PC-3 (cell line): Measurements from ENCODE around the gene MTNR1A. TPM values are rescaled to one million over a fixed set of nuclear protein-coding genes. Genes with fewer than 3 reads are reported as not detected.

Experiments
- ATAC-seq: fragments of 200-7000 bp; cut with Tn5 transposase; 2 replicates; pipeline ENCODE4 v1.9.1; 2020; ENCODE audit warnings: mild to moderate bottlenecking, moderate library complexity
- BruUV-seq: library from RNA; stranded (reverse); fragments of 400-500 nt; replicated peaks from 2 replicates; lab custom pipeline; 2021; lab: Mats Ljungman, UMichigan
- CTCF ChIA-PET: fragments of 300-600 bp; sonication (Branson Sonifier 250); formaldehyde crosslinking; loops from one replicate; lab custom pipeline; 2022; ENCODE audit warnings: antibody characterized with exemption; lab: Charles Lee
- POLR2A ChIA-PET: fragments of 300-600 bp; sonication (Branson Sonifier 250); formaldehyde crosslinking; loops from one replicate; lab custom pipeline; 2022; ENCODE audit warnings: antibody characterized with exemption; ENCODE audit not compliant: unreplicated experiment; lab: Charles Lee
- DNase-seq: peaks from one replicate; pipeline ENCODE4 v3.0.0-alpha.2; 2015
- H2AFZ ChIP-seq: fragments of 300-600 bp; sonication (generic); 2 replicates; pipeline ENCODE4 v1.6.0; 2016; ENCODE audit warnings: antibody characterized with exemption, low read length
- H3F3A ChIP-seq: fragments of 300-600 bp; sonication (generic); one replicate; pipeline ENCODE4 v1.6.0; 2017; ENCODE audit warnings: antibody characterized with exemption, low read length, control low read depth, mild to moderate bottlenecking; ENCODE audit not compliant: unreplicated experiment
- H3K27ac ChIP-seq: fragments of 300-600 bp; sonication (generic); 2 replicates; pipeline ENCODE4 v1.5.1; 2016; ENCODE audit warnings: mild to moderate bottlenecking, low read length
- H3K27me3 ChIP-seq: fragments of 300-600 bp; sonication (generic); 2 replicates; pipeline ENCODE4 v1.6.1; 2016; ENCODE audit warnings: low read length, mixed read lengths
- H3K36me3 ChIP-seq: fragments of 300-600 bp; sonication (generic); 2 replicates; pipeline ENCODE4 v1.6.1; 2016; ENCODE audit warnings: low read depth, mixed run types, low read length, mixed read lengths
- H3K4me1 ChIP-seq: fragments of 300-600 bp; sonication (generic); 2 replicates; pipeline ENCODE4 v1.5.1; 2016; ENCODE audit warnings: low read length; ENCODE audit not compliant: insufficient read depth
- H3K4me2 ChIP-seq: fragments of 300-600 bp; sonication (generic); 2 replicates; pipeline ENCODE4 v1.6.0; 2016; ENCODE audit warnings: low read length
- H3K4me3 ChIP-seq: fragments of 300-600 bp; sonication (generic); 2 replicates; pipeline ENCODE4 v1.5.1; 2016; ENCODE audit warnings: mild to moderate bottlenecking, low read length, mixed read lengths
- H3K79me2 ChIP-seq: fragments of 300-600 bp; sonication (generic); 2 replicates; pipeline ENCODE4 v1.6.1; 2017; ENCODE audit warnings: low read length, mixed read lengths
- H3K9ac ChIP-seq: fragments of 300-600 bp; sonication (generic); 2 replicates; pipeline ENCODE4 v1.6.0; 2016; ENCODE audit warnings: mild to moderate bottlenecking, low read length
- H3K9me2 ChIP-seq: fragments of 300-600 bp; sonication (generic); replicated peaks from 2 replicates; pipeline ENCODE4 v1.6.1; 2016; ENCODE audit warnings: mixed run types, low read length, mixed read lengths
- H3K9me3 ChIP-seq: fragments of 300-600 bp; sonication (generic); 2 replicates; pipeline ENCODE4 v1.6.1; 2016; ENCODE audit warnings: low read length, mixed read lengths
- H4K20me1 ChIP-seq: fragments of 300-600 bp; sonication (generic); 2 replicates; pipeline ENCODE4 v1.6.1; 2016; ENCODE audit warnings: low read length, mixed read lengths
- EZH2 ChIP-seq: fragments of 300-600 bp; sonication (generic); IDR thresholded peaks from one replicate; pipeline ENCODE4 v1.6.1; 2017; ENCODE audit warnings: antibody characterized with exemption, mild to moderate bottlenecking, low read length; ENCODE audit not compliant: unreplicated experiment
- EZH2phosphoT487 ChIP-seq: fragments of 300-600 bp; sonication (generic); IDR thresholded peaks from 2 replicates; pipeline ENCODE4 v1.6.1; 2018; ENCODE audit warnings: mild to moderate bottlenecking, antibody characterized with exemption, low read length, borderline replicate concordance
- intact Hi-C: fragments of 100-400 bp; cut with micrococcal nuclease; formaldehyde crosslinking; loops from 2 replicates; pipeline ENCODE4 v1.9.0; 2023
- total RNA-seq: library from RNA; depleted of rRNA; stranded (reverse); fragments of >200 nt; gene quantifications from 2 replicates; pipeline ENCODE4 v1.2.3, GENCODE V29; 2014
- TF ChIP-seq, protein P1 (sequence below): fragments of 300-600 bp; sonication (generic); conservative IDR thresholded peaks from 2 replicates; pipeline ENCODE4 v1.5.1; 2017; ENCODE audit warnings: antibody characterized with exemption, low read depth, mild to moderate bottlenecking, low read length

MTNR1A gene
- total RNA-seq, 1 experiment from 2014 or later, result not detected

DNA sequence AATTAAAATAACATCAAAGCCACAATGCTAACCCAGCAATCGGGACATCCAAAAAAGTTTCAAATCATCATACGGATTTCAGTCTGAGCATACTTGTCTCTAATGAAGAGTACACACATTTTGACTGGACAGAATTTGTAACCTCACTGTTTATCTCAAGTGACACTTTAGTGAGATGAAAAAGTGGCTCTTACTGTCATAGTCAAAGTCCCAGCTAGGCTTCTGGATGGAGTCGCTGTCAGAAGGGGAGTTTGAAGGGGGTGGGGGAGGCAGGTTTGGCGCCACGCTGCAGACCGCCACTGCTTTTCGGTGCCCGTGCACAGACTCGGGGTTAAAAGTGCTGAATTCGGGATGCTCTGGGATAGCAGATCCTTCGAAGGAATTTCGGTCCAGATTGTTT is 41.0 kb upstream of the MTNR1A start:
- ChIA-PET POLR2A (no interaction called here), CTCF (no interaction called here)
- H2AFZ ChIP-seq, result no peak overlapping the region
- H3K4me3 ChIP-seq, result no peak overlapping the region
- H3K4me1 ChIP-seq, result no peaks in the 10 kb centered on the region
- no peak for DNase-seq
- H3K79me2 ChIP-seq, result no peaks in the 10 kb centered on the region
- intact Hi-C loops, result no loop called here
- peaks cover 18% of the 10 kb centered on the region; the same call in 1 of the 2 replicates for H3K36me3 ChIP-seq
- TF ChIP-seq EZH2 (no peak), EZH2phosphoT487 (no peak)
- TF ChIP-seq, protein P1, sequence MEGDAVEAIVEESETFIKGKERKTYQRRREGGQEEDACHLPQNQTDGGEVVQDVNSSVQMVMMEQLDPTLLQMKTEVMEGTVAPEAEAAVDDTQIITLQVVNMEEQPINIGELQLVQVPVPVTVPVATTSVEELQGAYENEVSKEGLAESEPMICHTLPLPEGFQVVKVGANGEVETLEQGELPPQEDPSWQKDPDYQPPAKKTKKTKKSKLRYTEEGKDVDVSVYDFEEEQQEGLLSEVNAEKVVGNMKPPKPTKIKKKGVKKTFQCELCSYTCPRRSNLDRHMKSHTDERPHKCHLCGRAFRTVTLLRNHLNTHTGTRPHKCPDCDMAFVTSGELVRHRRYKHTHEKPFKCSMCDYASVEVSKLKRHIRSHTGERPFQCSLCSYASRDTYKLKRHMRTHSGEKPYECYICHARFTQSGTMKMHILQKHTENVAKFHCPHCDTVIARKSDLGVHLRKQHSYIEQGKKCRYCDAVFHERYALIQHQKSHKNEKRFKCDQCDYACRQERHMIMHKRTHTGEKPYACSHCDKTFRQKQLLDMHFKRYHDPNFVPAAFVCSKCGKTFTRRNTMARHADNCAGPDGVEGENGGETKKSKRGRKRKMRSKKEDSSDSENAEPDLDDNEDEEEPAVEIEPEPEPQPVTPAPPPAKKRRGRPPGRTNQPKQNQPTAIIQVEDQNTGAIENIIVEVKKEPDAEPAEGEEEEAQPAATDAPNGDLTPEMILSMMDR, result no peak
- H3K9ac ChIP-seq, result no peak overlapping the region
- no peaks in the 10 kb centered on the region for H4K20me1 ChIP-seq
- no peaks in the 10 kb centered on the region for H3K27me3 ChIP-seq
- H3K27ac ChIP-seq, result no peak overlapping the region
- no peak overlapping the region for H3K4me2 ChIP-seq
- H3F3A ChIP-seq, result no peaks in the 10 kb centered on the region
- no peak for ATAC-seq
- no peaks in the 10 kb centered on the region for H3K9me2 ChIP-seq
- no TSS peak for BruUV-seq
- no peaks in the 10 kb centered on the region for H3K9me3 ChIP-seq

DNA sequence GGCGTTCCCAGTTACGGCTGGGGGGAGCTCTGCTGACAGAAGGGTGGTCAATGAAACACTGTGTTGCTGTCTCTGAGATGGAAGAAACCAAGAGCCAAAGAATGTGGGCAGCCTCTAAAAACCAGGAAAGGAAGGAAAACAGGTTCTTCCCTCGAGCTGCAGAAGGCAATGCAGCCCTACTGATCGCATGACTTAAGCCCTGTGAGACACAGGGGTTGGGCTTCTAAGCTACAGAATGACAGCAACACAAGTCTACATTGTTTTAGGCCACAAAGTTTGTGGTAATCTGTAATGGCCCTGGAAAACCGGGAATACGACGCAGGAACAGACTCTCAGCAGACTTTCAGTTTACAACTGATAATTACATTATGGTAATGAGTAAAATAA is 38.2 kb upstream of the MTNR1A start:
- Histone ChIP-seq H3K9me3 (no peaks in the 10 kb centered on the region), H2AFZ (no peak overlapping the region), H4K20me1 (no peaks in the 10 kb centered on the region), H3K36me3 (peaks cover 14% of the 10 kb centered on the region; the same call in 1 of the 2 replicates), H3F3A (no peaks in the 10 kb centered on the region), H3K4me1 (no peaks in the 10 kb centered on the region), H3K4me2 (no peak overlapping the region), H3K9ac (no peak overlapping the region), H3K27ac (no peak overlapping the region), H3K4me3 (no peak overlapping the region), H3K9me2 (no peaks in the 10 kb centered on the region), H3K79me2 (no peaks in the 10 kb centered on the region), H3K27me3 (no peaks in the 10 kb centered on the region)
- ATAC-seq, result no peak
- POLR2A ChIA-PET, result no interaction called here
- no peak for DNase-seq
- intact Hi-C loops, result no loop called here
- TF ChIP-seq EZH2phosphoT487 (no peak), EZH2 (no peak)
- TF ChIP-seq, protein P1, result no peak
- CTCF ChIA-PET, result no interaction called here
- no TSS peak for BruUV-seq

DNA sequence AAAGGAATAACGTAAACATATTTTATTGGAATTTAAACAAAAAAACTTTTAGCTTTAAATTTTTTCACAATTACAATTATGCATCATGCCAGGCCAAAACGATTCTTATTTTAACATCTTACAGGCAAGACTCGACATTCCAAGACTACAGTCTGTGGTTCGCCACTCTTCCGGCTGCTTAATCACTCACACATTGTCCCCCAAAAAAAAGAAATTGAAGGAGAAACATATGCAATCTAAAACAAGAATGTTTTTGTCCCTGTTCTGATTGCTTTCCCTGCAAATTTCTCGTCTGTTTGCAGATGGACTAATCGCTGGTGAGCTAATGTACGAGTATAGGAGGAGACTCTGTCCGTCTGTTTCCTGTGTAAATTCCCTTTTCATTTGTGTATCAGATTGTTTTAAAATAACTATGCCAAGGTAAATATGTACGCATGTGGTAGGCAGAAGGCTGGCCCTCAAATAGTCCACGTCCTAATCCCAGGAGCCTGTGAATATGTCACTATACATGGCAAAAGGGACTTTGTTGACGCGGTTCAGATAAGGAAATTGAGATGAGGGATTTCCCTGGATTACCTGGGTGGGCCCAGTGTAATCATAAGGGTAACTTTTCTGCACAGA is 37.7 kb upstream of the MTNR1A start:
- DNase-seq (no peak), ATAC-seq (no peak)
- Histone ChIP-seq H3K9ac (no peak overlapping the region), H3K4me3 (no peak overlapping the region), H3K36me3 (peaks cover 14% of the 10 kb centered on the region; the same call in 1 of the 2 replicates), H3K27me3 (no peaks in the 10 kb centered on the region), H4K20me1 (no peaks in the 10 kb centered on the region), H3K27ac (no peak overlapping the region), H3F3A (no peaks in the 10 kb centered on the region), H3K79me2 (no peaks in the 10 kb centered on the region), H2AFZ (no peak overlapping the region), H3K4me2 (no peak overlapping the region), H3K9me2 (no peaks in the 10 kb centered on the region), H3K4me1 (no peaks in the 10 kb centered on the region), H3K9me3 (no peaks in the 10 kb centered on the region)
- TF ChIP-seq EZH2phosphoT487 (no peak), EZH2 (no peak)
- TF ChIP-seq, protein P1, result no peak
- CTCF ChIA-PET, result interaction anchor here (0.6 kb wide), 1 partner anchor 10 kb away, joined by 5 read pairs; no protein-coding TSS in a partner anchor
- BruUV-seq, result no TSS peak
- POLR2A ChIA-PET, result no interaction called here
- intact Hi-C loops, result no loop called here
